Type B pancreatic cell (in vitro differentiated cells): ENCODE measurements around the gene INTS3. TPM values are rescaled to one million over a fixed set of nuclear protein-coding genes. Genes with fewer than 3 reads are reported as not detected.
A peak's percentile ranks its signal among the peaks of the same experiment; 100 is the strongest.

Source experiments
- DNase-seq: peaks from one replicate; pipeline ENCODE4 v3.0.0; 2021; ENCODE audit warnings: mixed read lengths; ENCODE audit not compliant: unreplicated experiment; ENCODE audit errors: extremely low spot score
- H3K27ac Mint-ChIP-seq: 2 replicates; pipeline ENCODE4 v1.8.0; 2021; ENCODE audit warnings: mild to moderate bottlenecking, mixed read lengths
- H3K27me3 Mint-ChIP-seq: 2 replicates; pipeline ENCODE4 v1.8.0; 2021; ENCODE audit warnings: mixed read lengths
- H3K36me3 Mint-ChIP-seq: 2 replicates; pipeline ENCODE4 v1.8.0; 2021; ENCODE audit warnings: mixed read lengths
- H3K4me1 Mint-ChIP-seq: one replicate; pipeline ENCODE4 v1.8.0; 2021; ENCODE audit warnings: mixed read lengths; ENCODE audit not compliant: unreplicated experiment
- H3K4me3 Mint-ChIP-seq: 2 replicates; pipeline ENCODE4 v1.8.0; 2021; ENCODE audit warnings: mild to moderate bottlenecking, mixed read lengths
- H3K9me3 Mint-ChIP-seq: 2 replicates; pipeline ENCODE4 v1.8.0; 2021; ENCODE audit warnings: mixed read lengths
- total RNA-seq: library from RNA; stranded (reverse); gene quantifications from 2 replicates; pipeline ENCODE4 v1.2.1, GENCODE V29; 2021; ENCODE audit warnings: low replicate concordance
- TF ChIP-seq, protein P1 (sequence below): fragments of 200-600 bp; sonication (generic); conservative IDR thresholded peaks from 2 replicates; pipeline ENCODE4 v1.5.0; 2021; ENCODE audit warnings: antibody characterized with exemption, mild to moderate bottlenecking

The INTS3 gene
- total RNA-seq, 1 donor from 2014 or later, result 90.8 TPM

DNA sequence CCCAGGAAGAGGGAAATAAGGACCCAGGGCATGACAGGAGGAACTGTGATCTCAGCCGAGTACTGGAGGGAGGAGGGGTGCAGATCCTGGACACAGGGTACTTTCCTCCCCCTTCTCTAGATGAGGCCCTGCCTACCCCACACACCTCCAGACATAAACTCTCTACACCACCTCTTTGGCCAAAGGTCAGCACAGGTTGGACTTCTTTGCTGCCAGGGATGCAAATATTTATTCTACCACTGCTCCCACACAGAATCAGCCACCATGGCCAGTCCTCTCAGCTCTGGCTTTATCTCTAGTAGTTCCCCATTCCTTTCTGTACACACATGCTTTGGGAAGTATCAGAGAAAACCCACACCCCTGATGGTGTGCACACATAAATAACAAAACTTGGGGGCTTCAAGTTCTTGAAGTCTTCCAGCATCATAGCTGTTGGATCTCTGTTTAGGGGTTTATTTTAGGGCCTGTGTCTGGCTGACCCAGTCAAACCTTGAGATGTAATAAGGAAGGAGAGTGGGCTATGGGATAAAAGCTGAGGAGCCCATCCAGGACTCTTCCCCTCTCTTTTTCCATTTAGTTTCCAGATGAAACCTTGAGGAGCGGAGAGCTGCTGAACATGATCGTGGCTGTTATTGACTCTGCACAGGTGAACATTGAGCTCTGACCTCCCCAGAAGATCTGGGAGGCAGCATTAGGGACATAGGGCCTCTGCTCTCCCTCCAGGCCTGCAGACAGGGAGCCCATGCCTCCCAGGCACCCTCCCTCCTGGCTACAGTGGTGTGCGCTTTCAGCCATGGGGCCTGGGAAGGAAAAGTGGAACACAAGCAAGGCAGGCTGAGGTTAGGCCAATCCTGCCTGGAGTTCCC lies 40.7 kb downstream of the INTS3 start:
- Mint-ChIP-seq H3K27me3 (no peaks in the 10 kb centered on the region), H3K27ac (peak overlapping the region; percentile 84), H3K4me3 (no peak overlapping the region), H3K36me3 (peaks cover 8% of the 10 kb centered on the region), H3K9me3 (no peaks in the 10 kb centered on the region), H3K4me1 (no peaks in the 10 kb centered on the region)
- DNase-seq, result no peak
- TF ChIP-seq, protein P1, sequence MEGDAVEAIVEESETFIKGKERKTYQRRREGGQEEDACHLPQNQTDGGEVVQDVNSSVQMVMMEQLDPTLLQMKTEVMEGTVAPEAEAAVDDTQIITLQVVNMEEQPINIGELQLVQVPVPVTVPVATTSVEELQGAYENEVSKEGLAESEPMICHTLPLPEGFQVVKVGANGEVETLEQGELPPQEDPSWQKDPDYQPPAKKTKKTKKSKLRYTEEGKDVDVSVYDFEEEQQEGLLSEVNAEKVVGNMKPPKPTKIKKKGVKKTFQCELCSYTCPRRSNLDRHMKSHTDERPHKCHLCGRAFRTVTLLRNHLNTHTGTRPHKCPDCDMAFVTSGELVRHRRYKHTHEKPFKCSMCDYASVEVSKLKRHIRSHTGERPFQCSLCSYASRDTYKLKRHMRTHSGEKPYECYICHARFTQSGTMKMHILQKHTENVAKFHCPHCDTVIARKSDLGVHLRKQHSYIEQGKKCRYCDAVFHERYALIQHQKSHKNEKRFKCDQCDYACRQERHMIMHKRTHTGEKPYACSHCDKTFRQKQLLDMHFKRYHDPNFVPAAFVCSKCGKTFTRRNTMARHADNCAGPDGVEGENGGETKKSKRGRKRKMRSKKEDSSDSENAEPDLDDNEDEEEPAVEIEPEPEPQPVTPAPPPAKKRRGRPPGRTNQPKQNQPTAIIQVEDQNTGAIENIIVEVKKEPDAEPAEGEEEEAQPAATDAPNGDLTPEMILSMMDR, result no peak

DNA sequence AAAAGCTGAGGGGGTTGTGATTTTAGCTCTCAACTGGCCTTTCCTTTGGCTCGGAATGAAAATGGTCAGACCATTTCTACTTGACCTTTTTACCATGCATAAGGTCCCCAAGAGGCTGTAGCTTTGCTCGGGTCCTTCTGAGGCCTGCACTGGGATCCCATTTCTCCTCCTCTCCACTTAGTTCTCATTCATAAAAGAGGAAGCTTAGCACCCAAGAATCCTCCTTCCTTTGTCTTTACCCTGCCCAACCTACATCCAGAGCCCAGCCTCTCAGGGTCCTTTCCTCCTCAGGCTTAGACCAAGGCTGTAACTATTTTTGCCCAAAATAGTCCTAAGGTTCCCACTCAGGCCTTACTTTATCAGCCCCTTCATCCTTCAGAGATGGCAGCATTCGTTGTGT lies 41.4 kb downstream of the INTS3 start:
- no peak overlapping the region for H3K27ac Mint-ChIP-seq
- H3K9me3 Mint-ChIP-seq, result no peaks in the 10 kb centered on the region
- H3K27me3 Mint-ChIP-seq, result no peaks in the 10 kb centered on the region
- no peak for DNase-seq
- H3K4me3 Mint-ChIP-seq, result no peak overlapping the region
- no peaks in the 10 kb centered on the region for H3K4me1 Mint-ChIP-seq
- peaks cover 8% of the 10 kb centered on the region for H3K36me3 Mint-ChIP-seq
- TF ChIP-seq, protein P1, result no peak

DNA sequence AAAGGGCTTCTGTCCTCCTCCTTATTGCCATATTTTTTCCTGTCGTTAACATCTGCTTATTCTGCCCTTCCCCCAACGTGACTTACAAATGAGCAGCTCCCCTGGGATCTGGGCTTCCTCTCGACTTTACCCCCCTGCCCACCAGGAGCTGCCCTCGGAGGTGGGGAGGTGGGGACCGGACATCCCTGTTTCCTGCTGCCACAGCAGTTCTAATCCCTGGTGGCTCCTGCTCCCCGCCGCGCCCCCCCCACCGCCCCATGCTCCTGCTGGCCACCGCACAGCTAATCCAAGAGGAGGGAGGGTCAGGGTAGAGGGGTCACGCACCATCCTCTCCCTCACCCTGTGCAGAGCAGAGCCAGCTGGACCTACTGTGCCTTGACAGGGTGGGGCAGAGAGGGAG lies 42.9 kb downstream of the INTS3 start:
- H3K9me3 Mint-ChIP-seq, result no peaks in the 10 kb centered on the region
- TF ChIP-seq, protein P1, result no peak
- peaks cover 3% of the 10 kb centered on the region for H3K4me1 Mint-ChIP-seq
- H3K27me3 Mint-ChIP-seq, result no peaks in the 10 kb centered on the region
- no peak overlapping the region for H3K27ac Mint-ChIP-seq
- DNase-seq, result no peak
- H3K4me3 Mint-ChIP-seq, result no peak overlapping the region
- peaks cover 8% of the 10 kb centered on the region for H3K36me3 Mint-ChIP-seq

DNA sequence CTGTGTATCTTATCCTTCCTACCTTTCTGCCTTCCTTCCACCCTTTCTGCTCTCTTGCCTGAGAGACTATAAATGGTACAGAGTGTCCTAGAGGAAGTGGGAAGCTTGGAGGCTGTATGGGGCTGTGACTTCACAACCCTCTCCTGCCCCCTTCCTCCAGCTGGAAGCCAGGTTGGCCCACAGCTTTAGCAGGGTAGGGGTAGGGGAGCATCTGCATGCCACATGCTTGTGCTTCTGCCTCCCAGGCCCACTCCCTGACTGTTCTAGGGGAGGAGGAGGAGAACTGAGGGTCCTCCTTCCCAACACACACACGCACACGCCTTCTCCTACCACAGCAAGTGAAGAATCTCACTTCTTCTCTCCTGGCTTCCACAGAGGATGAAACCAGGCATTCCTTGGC lies 43.4 kb downstream of the INTS3 start:
- Mint-ChIP-seq H3K27ac (no peak overlapping the region), H3K4me3 (no peak overlapping the region), H3K27me3 (no peaks in the 10 kb centered on the region), H3K4me1 (peaks cover 3% of the 10 kb centered on the region), H3K9me3 (no peaks in the 10 kb centered on the region), H3K36me3 (peaks cover 8% of the 10 kb centered on the region)
- DNase-seq, result no peak
- TF ChIP-seq, protein P1, result no peak

DNA sequence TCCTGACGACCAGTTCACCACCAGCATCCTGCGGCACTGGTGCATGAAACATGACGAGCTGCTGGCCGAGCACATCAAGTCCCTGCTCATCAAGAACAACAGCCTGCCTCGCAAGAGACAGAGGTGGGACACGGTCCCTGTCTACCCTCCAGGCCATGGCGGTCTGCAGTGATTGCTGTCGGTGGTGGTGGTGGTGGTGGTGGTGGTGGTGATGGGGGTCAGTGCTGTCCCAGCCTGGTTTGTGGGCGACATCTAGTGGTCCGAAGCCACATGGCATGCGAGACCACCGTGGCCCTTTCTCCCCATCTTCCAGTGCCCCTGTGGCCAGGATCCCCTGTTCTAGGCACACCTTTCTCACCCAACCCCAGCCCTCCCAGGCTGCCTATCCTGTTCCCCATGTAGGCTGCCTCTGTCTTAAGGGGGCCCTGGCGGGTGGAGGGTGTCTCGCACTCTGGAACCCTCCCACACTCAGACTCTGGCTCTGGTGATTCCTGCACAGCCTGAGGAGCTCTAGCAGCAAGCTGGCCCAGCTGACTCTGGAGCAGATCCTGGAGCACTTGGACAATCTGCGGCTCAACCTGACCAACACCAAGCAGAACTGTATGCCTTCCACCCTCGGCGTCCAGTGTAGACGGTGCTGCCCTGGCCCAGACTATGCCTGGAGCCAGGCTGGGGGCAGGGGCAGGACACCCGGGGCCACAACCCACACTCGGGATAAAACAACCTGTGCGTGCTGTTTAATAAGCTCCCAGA lies 44.2 kb downstream of the INTS3 start:
- H3K27ac Mint-ChIP-seq, result no peak overlapping the region

More for the DNA sequence above, 44.2 kb downstream of the INTS3 start:
- Mint-ChIP-seq H3K4me1 (peaks cover 9% of the 10 kb centered on the region), H3K27me3 (no peaks in the 10 kb centered on the region), H3K4me3 (no peak overlapping the region), H3K9me3 (no peaks in the 10 kb centered on the region), H3K36me3 (peaks cover 7% of the 10 kb centered on the region)
- TF ChIP-seq, protein P1, result peak; percentile 74
- DNase-seq, result no peak
